ENCODE results near the gene TNFAIP2. TPM values are rescaled to one million over a fixed set of nuclear protein-coding genes. Genes with fewer than 3 reads are reported as not detected.

The TNFAIP2 gene
- total and polyA plus RNA-seq, 12 donors: 5.2 to 615 (median 115) TPM

DNA sequence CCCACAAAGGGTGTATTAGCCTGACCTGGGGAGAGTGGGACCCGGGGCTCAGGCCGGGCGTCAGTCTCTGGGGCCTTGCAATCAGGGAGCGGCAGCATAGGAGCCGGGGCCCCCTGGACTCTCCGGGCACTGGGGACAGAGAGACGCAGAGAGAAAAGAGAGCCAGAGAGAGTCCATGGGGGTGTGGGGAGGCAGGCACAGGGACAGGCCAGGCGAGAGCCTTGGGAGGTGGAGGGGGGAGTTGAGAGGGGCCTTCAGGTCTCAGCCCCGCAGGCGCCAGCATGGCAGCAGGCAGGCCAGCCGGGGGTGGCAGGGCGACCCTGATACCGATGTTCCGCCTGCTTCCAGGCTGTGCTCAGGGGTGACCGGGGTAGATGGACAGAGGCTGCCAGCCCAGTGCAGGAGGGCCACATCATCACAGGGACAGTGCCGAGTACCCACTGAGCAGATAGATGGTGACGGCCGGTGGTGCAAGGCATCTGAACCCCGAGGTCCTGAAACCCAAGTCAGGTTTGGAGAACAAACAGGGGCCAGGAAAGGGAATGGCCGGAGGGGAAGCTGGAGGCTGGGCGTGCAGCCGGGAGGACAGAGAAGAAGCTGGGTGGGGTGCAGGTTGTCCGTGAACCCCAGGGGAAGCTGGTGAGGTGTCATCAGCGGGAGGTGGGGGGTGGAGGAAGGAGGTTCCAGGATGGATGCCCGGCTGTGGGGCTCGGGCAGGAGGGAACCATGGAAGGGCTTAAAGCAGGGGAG is 25.8 kb upstream of the TNFAIP2 start:
- Histone ChIP-seq H3K27ac (no peak overlapping the region), H3K4me1 (replicated peaks in 1 of 2) (no peaks in the 10 kb centered on the region), H3K4me3 (no peak overlapping the region), H3K27me3 (peaks cover under 1% of the 10 kb centered on the region), H3K36me3 (replicated peaks in 1 of 2) (no peaks in the 10 kb centered on the region), H3K9me3 (replicated peaks in 1 of 3) (no peaks in the 10 kb centered on the region)
- intact Hi-C loops (cut with DNase I): no loop called here
- no peak for DNase-seq
- WGBS, 4 donors: 85 to 89% (median 86%) methylated on average over 23 to 26 of the region's 26 CpGs
- TF ChIP-seq, protein P1, sequence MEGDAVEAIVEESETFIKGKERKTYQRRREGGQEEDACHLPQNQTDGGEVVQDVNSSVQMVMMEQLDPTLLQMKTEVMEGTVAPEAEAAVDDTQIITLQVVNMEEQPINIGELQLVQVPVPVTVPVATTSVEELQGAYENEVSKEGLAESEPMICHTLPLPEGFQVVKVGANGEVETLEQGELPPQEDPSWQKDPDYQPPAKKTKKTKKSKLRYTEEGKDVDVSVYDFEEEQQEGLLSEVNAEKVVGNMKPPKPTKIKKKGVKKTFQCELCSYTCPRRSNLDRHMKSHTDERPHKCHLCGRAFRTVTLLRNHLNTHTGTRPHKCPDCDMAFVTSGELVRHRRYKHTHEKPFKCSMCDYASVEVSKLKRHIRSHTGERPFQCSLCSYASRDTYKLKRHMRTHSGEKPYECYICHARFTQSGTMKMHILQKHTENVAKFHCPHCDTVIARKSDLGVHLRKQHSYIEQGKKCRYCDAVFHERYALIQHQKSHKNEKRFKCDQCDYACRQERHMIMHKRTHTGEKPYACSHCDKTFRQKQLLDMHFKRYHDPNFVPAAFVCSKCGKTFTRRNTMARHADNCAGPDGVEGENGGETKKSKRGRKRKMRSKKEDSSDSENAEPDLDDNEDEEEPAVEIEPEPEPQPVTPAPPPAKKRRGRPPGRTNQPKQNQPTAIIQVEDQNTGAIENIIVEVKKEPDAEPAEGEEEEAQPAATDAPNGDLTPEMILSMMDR (IDR thresholded peaks at IDR 0.05): no peak

DNA sequence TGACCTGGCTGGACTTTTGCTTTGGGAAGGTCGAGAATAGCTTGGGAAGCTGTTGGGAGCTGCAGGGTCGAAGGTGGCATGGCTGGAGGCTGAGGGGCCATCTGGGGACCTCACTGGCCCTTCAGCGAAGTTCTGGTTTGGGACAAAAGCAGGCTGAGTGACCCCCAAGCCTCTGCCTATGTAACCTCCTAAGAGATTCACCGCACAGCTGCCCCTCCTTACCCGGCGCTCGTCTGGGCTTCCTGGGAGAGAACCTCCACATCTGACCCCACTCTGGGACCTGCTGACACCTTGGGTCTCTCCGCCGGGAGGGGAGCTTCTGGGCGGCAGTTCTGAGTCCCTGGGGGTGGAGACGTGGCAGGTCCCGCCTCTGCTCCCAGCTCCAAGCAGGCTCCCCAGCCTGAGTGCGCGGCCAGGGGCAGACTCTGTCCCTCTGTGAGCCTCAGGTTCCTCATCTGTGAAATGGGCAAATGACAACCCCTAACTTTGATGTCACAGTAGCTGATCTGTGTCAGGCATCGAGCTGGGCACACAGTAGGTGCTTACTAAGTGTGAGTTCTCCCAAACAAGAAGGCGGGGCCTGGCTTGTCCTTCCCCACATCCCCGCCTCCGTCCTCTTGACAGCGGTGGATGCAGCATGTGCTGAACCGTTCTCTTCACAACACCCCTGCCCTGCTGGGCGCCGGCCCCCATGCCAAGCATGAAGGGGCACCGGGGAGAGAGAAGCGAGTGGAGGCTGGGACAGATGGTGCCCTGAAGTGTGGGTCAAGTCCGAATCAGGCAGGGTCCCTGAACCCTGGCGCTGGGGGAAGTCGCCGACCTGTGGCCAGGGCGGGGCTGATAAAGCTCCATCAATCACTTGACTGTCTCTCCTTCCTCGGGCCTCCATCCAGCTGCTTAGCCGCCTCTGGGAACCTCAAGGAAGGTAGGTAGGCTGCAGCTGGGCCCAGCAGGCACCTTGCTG is 25.0 kb upstream of the TNFAIP2 start:
- Histone ChIP-seq H3K4me3 (no peak overlapping the region), H3K27ac (no peak overlapping the region), H3K4me1 (replicated peaks in 1 of 2) (peaks cover 0 to 3% of the 10 kb centered on the region in 2 donors), H3K36me3 (replicated peaks in 1 of 2) (no peaks in the 10 kb centered on the region), H3K9me3 (replicated peaks in 1 of 3) (no peaks in the 10 kb centered on the region), H3K27me3 (peaks cover 7% of the 10 kb centered on the region)
- TF ChIP-seq, protein P1 (IDR thresholded peaks at IDR 0.05): no peak
- TF ChIP-seq POLR2A (IDR thresholded peaks at IDR 0.05): no peak
- intact Hi-C loops (cut with DNase I): no loop called here
- DNase-seq: no peak
- WGBS, 4 donors: 71 to 76% (median 74%) methylated on average over 22 to 31 of the region's 31 CpGs

DNA sequence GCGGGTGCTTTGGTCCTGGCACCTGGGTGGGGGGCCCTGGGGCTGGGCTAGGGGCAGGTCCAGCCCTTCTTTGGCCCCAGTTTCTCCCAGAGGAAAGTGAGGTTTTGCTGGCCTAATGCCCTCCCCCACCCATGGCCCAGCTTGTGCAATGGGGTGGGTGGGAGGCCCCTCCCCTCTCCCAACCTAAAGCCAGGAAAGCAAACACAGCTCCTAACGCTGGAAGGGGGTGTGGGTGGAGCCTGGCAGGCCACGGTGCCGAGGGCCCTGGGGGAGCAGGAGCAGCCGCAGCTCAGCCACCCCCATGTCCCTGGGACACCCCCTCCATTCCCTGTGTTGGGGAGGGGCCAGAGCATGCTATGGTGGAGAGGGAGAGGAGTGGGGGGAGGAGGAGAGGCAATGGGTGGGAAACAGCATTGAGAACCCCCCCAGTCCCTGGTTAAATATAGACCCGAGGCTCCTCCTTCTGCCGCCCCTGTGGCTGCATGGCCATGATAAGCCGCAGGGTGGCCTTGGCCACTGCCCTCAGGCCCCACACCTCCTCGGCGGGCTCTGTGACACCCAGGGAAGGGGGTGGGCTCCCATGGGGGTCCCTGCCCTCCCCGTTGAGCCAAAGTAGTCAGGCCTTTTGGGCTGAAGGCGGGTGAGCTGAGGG is 24.1 kb upstream of the TNFAIP2 start:
- no peak for DNase-seq
- Histone ChIP-seq H3K27ac (no peak overlapping the region), H3K9me3 (replicated peaks in 1 of 3) (no peaks in the 10 kb centered on the region), H3K4me1 (replicated peaks in 1 of 2) (peaks cover 8 to 10% of the 10 kb centered on the region in 2 donors), H3K36me3 (replicated peaks in 1 of 2) (no peaks in the 10 kb centered on the region), H3K27me3 (peaks cover 13% of the 10 kb centered on the region), H3K4me3 (no peak overlapping the region)
- no peak for TF ChIP-seq POLR2A (IDR thresholded peaks at IDR 0.05)
- TF ChIP-seq, protein P1 (IDR thresholded peaks at IDR 0.05): no peak
- intact Hi-C loops (cut with DNase I): no loop called here
- 37 to 68% (median 51%) methylated on average over 1 to 12 of the region's 12 CpGs for WGBS, 4 donors
